NCI-H187 (cell line): ENCODE results near the gene IRF5.

Source experiments
- DNase-seq, 2 experiments: peaks; one replicate each; lab custom pipeline; 2025; lab: John Stamatoyannopoulos, UW

Gene IRF5

DNA sequence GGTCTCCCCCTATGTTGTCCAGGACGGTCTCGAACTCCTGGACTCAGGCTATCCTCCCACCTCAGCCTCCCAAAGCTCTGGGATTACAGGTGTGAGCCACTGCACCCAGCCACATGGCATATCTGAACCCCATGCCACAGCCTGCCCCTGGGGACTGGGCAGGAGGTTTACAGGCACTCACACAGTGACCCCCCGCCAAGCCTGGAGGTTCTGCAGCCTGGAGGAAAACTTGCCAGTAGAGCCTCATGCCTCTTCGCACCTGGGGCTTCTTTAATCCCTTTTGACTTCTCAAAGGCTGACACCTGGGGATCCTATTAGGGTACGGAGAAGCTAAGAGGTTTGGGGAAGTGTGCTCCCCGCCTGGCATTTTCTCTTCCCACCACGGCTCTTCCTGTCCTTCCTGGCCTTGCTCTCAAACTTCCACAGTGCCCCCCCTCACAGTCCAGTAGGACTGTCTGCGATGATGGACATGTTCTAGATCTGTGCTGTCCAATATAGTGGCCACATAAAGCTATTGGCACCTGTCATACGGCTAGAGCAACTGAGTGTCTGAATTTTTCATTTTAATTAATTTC is 15.8 kb upstream of the IRF5 start:
- no peak for DNase-seq

DNA sequence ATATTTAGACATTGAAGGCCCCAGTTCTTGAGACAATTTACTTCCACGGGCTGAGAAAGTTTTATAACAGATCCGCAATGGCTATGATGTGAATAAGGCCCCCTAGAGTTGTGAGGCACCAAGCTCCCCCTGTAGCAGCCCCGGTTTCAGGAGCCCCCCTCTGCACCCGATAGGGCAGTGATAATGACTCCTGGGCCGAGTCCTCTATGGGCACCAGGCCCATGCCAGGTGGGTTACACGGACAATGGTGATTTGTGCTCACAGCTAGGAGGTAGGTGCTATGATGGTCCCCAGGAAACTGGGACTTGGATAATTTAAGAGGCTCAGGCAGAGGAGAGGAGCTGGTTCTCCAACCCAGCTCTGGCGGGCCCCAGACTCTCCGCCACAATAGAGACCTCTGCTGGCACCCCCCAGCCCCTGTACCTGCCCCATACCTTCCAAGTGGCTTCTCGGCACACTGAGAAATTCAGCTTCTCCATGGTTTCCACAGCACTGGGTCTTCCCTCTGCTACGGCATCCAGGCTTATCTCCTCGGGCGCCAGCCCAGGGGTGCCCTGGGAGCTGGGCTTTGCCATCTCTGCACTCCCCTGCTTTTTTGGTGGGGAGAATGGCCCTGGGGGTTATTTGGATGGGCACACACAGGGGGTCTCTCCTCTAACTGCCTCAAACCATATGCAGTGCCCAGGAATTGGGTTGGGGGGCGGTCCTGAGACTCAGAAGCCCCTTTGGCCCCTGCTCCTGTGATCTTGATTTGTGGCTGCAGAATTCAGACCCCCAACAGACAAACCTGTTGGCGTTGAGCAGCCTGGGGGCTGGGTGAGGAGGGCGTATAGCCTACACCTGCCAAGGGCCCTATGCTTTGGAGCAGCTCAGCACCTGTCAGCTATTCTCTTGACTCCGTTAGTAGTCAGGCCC is 15.0 kb upstream of the IRF5 start:
- DNase-seq: no peak

DNA sequence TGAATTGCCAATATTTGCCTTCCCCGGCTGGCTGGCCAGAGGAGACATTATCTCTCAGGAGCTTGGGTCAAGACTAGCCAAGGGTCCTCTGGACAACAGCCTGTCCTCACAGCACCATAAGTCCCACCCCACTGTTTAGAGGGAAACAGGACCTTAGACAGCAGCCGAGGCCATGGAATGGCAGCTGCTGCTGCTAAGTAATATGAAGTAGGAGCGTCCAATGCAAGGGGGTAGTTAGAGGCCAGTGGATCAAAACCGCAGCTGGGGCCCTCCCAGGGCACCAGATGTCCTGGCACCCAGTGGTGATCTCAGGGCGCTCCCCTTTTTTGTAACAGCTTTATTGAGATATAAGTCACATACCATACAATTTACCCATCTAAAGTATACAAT is 14.3 kb upstream of the IRF5 start:
- no peak for DNase-seq

DNA sequence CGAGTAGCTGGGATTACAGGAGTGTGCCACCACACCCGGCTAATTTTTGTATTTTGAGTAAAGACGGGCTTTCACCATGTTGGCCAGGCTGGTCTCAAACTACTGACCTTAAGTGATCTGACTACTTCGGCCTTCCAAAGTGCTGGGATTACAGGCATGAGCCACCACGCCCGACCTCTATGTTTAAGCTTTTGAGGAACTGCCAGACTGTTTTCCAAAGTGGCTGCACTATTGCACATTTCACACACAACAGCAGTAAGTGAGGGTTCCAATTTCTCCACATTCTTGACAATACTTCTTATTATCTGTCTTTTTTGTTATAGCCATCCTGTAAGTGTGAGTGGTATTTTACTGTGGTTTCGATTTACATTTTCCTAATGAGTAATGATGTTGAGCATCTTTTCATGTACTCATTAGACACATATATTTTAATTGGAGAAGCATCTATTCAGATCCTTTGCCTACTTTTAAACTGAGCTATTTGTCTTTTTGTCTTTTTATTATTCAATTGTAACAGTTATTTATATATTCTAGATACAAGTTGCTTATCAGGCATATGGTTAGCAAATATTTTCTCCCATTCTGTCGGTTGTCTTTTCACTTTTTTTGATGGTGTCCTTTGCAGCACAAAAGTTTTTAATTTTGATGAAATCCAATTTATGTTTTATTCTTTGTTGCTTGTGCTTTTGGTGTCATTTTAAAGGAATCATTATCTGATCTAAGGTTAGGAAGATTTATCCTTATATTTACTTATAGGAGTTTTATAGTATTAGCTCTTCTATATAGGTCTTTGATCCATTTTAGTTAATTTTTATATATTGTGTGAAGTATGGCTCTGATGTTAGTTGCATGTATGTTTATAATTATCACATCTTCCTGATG is 12.8 kb upstream of the IRF5 start:
- no peak for DNase-seq

DNA sequence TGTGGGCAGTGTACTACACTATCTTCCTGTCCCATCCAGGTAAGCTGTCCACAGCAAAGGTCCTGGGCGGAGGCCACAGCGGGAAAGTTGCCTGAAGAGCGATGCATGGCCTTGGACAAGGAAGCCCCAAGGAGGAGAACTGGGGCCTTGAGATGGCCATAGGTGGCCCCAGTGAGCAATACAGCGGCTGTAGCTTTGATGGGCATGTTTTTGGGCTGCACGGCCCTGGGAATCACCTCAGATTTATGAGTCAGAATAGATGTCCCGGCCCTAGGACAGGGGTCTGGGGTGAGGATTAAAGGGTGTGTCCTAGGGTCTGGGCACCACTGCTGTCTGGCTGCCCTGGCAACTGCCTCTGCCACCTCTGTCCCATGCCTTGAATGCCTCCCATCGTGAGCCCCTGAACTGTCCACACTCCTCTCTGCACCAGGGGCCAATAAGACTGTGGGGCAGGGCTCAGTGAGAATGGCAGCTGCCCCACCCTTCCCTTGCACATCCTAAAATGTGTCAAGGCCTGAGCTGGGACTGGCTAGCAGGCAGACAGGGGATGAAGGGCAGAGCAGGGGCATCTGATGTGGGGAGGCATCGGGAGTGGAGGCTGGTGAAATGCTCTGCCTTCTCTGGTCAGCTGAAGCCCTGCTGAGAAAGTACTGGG is 9.4 kb upstream of the IRF5 start:
- DNase-seq: no peak

DNA sequence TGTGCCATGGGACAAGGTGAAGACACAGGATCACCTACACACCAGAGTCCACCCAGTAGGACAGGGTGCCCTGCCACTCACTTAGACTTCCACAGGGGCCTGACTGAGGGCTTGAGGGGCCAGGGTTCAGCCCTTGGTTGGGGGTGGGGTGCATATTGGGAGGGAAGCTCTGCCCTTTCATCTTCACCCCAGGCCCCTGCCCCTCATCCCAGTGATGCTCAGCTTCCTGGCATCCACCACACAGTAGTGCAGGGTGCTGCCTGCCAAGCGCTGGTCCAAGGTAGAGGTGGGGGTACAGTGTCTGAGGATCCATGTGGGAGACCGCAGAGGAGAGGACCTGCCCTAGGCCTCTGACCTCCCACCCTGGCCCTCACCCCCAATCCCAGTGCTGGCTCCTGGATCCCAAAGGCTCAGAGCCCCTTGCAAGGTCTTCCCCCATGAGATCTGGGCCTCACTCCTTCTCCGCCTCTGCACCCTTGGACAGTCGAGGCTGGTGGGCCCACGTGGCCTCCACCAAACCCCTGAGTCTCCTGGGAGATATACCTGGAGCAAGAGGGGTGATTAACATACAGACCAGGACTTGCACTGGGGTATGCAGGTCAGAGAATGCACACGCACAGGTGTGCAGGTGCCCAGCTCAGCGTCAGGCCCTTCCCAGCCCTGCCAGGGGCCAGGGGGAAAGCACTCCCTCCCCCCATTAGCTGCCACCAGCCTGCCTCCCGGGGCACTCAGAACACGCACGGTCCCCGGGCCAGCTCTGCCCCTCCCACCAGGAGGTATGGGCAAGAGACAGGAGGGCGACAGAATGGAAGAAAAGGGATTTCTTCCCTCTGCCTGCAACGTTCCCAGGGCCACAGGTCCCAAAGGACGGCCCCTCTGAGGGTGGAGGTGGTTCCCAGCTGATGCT is 8.6 kb upstream of the IRF5 start:
- no peak for DNase-seq

DNA sequence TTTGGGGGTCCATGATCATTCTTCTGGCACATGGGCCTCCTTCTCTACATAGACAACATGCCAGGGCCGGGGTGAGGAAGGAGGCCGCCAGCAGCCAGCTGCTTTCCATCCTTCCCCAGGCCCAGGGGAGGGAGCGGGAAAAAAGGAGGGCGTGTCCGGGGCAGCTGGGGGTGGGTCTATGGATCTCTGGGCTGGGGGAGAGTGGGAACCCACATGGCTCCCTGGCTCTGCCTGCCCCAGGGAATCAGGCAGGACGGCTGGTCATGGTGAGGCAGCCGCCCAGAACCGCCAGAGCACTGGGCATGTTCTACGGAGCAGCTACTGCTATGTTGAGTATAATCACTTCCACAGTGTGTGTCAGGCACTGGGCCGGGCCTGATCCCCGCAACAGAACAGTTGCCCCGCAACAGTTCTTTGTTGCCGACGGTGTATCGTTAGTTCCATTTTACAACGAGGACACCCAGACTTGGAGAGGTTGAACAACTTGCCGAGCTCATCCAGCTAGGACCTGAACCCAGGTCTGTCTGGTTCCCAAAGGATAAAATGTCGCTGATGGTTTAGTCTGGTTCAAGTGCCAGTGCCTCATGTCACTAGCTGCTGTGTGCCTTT is 6.4 kb upstream of the IRF5 start:
- DNase-seq: no peak

DNA sequence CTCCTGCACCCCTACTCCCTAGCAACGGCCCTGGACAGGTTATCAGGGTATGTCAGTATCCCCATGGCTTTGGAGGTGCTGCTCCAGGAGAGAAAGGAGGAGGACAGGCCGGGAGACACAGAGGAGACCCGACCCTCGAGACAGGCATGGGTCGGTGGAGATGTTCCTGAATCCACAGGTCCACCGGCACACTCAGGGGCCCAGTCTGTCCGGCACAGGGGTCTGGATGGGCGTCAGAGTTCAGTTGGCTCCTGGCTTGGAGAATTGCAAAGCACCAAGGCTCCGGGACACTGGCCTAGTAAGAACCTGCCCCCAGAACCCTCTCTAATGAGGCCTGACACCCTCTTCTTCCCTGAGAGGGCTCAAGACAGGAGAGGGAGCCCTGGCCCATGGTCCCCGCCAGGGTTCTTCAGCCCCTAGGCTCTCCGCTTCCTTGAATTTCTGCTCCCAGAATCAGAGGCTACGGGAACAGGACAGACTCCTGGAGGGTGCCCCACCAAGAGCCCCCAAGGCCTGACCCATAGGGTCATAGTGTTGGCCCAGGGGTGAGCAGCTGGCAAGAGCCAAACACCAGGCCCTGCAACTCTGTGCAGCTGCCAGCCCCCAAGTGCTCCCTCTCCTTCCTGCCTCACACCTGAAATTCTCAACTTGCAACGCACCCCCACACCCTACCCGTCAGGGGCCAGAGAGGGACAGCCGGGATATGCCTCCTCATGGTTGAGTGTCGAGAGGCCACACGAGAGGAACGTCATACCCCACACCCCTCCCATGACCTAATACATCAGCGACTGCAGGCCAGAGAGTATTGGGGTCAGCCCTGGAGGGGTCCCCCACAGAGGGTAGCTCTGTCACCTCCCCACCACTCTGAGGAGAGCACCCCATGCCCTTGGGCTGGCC is 5.5 kb upstream of the IRF5 start:
- no peak for DNase-seq

DNA sequence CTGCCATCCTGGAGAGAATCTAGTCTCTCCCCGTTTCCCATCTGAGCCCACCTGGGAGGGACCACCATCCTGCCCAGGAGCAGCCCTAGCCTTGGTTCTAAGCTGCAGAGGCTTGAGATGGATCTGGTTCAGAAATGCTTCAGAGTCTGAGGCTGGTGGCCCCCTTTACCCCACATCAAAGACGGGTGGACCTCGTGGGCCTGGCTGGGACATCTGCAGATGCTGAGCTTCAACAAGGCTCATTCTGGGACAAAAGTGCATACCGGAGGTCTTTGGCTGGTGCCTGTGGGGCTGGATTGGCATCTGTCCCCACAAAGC is 4.9 kb upstream of the IRF5 start:
- no peak for DNase-seq

DNA sequence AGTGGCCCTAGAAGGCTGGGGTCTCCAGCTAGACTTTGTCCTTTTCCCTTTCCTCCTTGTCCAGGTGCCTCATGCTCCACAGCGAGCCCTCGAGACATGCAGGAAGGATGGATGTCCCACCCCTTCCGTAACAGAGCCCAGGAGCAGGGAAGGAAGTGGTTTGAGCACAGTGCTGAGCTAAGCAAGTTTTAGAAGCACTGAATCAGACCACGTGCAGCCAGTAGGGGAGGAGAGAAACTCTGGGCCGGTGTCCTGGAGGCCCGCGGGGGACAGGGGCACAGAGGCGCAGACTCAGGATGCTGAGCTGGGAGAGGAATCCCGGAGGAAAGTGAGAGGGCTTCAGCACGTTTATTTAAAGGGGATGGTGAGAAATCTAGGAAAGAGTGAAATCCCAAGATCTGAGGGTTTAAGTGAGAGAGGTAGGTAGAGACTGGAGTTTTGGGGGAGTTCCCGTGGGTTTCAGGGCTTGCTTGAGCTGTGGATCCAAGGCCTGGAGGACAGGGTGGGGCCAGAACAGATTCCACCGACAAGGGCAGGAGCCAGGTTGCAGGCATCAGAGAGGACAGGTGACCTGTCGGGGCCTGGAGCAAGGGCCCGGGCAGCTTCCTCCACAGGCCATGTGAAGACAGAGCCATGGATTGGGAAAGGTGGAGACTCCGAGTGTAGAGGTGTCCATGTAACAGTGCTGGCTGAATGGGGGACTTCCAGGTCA is 4.4 kb upstream of the IRF5 start:
- no peak for DNase-seq

DNA sequence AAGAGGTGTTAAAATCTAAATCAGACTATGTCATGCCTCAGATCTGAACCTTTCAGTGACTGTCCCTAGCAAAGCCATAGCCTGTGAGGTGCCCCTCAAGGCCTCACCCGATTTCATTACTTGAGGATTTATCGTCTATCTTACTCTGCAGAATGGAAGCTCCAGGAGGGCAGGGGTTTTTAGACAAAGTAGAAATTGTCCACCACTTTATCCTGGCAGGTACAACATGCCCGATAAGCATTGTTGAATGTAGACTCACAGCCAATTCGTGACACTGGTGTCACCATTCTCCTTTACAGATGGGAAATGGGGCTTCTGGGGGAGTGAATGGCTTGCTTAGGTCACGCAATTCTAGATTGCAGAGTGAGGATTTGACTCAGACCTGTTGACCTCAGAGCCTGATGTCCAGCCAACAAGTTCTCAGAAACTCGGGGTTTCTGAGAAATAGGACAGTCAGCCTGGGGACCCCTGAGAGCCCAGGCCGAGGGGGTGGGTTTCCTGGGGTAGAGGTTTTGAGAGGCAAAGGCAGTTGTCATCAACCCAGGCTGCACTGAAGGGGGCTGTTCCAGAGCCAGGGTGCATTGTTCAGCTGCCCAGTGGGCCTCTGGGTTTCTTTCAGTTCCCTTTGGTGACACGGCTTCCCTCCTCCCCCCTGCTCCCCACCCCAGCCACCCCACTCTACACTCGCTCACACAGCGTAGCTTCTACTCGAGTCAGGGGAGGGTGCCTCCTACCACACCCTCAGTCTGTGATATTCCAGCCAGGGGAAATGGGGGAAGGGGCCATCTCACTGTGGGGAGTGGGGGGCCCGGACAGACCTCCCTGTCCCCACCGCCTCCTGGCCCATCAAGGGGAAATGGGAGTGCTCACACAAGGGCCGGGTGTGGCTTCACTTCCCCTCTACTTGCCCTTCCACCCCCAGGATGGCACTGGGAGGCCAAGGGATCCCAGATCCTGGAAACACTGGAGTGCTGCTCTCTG is 3.1 kb upstream of the IRF5 start:
- no peak for DNase-seq

DNA sequence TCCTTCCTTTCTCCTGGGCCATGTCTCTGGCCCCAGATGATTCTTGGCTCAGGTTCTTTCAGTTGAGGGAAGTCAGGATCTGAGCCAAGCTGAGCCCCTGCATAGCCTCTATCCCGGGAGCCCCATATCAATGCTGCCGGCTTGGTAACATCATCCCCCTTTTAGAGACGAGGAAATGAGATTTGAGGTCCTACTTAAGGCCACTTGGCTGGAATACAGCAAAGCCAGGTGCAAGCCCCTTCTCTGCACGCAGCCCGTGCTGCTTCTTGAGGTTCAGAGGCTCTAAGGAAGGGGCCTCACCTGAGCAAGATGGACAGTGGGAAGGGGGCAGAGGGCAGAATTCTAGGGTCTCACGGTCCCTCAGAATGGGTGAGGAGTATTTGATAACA is 2.4 kb upstream of the IRF5 start:
- no peak for DNase-seq

DNA sequence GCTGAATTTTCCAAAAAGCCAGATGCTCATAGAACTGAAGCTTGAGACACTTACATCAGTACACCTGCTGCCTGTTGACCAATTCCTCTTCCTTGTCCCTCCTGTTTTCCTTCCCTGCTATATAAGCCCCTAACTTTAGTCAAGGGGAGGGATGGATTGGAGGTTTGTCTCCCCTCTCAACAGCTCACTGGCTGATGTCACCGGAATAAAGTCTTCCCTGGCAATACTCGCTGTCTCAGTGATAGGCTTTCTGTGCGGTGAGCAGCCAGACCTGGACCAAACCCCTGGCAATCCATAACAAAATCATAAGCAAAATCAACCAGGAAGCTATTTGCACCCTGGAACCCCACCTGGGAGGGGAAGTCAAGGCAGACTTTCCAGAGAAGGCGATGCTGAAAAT is 929 bp upstream of the IRF5 start:
- DNase-seq: no peak

DNA sequence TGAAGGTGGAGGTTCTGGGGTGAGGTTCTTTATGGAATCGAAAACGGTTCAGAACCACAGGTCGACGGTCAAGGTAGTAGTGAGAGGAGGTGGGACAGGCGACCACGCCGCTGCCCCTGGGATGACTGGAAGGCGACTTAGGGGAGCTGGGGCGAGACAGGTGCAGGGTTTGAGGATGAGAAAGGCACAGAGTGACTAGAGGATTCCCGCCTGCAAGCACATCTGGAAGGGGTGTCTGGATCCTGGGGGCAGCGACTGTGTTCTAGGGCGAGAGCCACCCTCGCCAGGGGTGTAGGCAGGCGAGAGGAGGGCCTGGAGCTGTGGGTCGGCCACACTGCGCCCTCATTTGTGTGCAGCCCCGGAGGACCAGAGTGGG is 468 bp upstream of the IRF5 start:
- no peak for DNase-seq

DNA sequence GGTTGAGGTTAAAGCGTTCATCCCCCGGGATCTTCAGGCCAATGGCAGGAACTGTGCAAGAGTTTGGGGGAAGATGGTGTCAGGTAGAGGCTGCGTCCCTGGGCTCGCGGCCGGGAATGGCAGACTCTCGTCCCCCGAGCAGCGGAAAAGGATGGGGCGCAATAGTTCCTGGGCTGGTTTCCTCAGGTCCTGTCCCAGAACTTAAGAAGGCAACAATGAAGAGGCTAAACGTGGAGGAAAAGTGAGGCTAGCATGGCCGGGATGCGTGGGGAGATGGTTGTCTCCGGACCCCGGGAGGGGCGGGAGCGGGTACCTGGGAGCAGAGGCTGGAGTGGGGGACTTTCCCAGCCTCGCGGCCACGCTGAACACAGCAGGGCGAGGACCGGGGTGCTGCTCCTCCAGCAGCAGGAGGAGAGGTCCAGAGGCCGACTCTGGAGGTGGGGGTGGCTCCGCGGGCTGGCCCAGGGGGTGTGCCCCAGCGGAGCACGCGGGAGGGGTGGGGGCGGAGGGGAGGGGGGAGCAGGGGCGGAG is 882 bp downstream of the IRF5 start:
- DNase-seq: no peak

DNA sequence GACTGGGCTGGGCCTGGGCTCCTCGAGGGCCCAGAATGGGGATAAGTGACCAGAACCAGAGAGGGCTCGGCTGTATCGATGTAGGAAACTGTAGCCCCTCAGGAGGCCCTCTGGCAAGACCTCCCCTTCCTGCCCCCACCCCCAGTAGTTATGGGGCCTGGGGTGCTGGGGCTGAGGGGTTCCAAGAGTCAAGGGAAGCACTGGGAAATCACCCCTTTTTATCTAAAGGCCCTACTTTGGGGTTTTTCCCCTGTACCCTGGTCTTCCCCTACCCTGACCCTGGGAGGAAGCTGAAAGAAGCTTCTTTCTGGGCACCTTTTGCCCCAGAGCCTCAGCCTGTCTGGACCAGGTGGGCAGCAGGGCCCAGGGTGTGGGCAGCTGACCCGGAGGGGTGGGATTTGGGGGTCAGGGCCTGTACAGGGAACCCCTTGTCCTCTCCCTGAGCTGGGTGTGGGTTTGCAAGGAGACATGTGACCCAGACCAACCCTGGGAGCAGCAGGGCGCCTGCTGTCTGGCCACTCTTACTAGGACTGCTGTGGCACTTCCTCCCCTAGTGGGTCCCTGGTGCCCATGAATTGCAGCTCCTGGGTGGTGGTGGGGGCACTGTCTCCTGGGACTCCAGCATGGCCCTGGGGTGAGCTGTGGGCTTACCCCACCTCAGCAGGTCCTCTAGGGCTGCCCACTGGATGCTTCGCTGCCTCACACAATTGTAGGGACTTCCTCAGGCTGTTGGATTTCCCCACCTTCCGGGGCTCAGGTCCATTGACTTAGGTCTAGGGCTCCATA is 1.5 kb downstream of the IRF5 start:
- DNase-seq: no peak

DNA sequence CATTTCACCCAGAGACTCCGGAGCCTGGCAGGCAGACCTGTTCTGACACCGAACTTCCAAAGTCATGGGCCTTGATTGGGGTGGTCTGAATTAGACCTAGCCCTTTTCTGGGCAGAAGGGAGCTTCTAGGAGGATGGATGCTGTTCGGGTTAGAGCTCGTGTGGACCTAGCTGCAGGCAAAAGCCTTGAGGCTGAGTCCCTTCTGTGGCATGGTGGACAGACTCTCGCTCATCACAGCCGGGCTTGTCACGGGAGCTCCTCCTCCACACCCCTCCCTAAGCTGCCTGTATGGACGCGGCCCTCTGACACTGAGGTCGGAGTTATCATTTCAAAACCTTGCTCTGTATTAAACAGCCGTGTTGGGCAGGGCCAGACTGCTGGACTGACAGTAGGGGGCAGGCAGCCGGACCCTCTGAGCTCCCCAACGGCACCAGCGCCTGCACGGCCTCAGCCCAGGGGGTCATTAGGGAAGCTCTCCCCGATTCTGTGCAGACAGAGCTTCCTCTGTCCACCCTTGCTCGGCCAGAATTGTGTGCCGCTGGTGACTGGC is 2.2 kb downstream of the IRF5 start:
- no peak for DNase-seq
